SK-N-SH treated with all-trans-retinoic acid at 6 μM for 48 hours (cell line): ENCODE results near the gene UBR3.

ENCODE experiments used
- CSDC2 ChIP-seq: fragments of 250-450 bp; sonication (Bioruptor Pico); IDR thresholded peaks from 2 replicates; pipeline ENCODE4 v1.5.0; 2020; ENCODE audit warnings: mild to moderate bottlenecking, moderate library complexity
- GLIS3 ChIP-seq: fragments of 250-450 bp; sonication (Bioruptor Pico); IDR thresholded peaks from 2 replicates; pipeline ENCODE4 v1.5.0; 2020; ENCODE audit warnings: mild to moderate bottlenecking, moderate library complexity
- ISL1 ChIP-seq: fragments of 250-450 bp; sonication (Bioruptor Pico); IDR thresholded peaks from 2 replicates; pipeline ENCODE4 v2.1.2; 2022; ENCODE audit warnings: mild to moderate bottlenecking, moderate library complexity
- TCF4 ChIP-seq: fragments of 250-450 bp; sonication (Bioruptor Pico); IDR thresholded peaks from 2 replicates; pipeline ENCODE4 v1.8.0; 2021; ENCODE audit warnings: mild to moderate bottlenecking, moderate library complexity, borderline replicate concordance
- TOX ChIP-seq: fragments of 250-450 bp; sonication (Bioruptor Pico); IDR thresholded peaks from 2 replicates; pipeline ENCODE4 v1.8.0; 2021; ENCODE audit warnings: mild to moderate bottlenecking, moderate library complexity, borderline replicate concordance
- ZC3H10 ChIP-seq: fragments of 250-450 bp; sonication (Bioruptor Pico); IDR thresholded peaks from 2 replicates; pipeline ENCODE4 v1.5.1; 2021; ENCODE audit warnings: mild to moderate bottlenecking, moderate library complexity
- ZNF565 ChIP-seq: fragments of 450-650 bp; formaldehyde crosslinking; conservative IDR thresholded peaks from 2 replicates; pipeline ENCODE4 v1.5.0; 2020; ENCODE audit warnings: low read depth, mild to moderate bottlenecking, moderate library complexity
- TF ChIP-seq, protein P1 (sequence below): fragments of 250-450 bp; sonication (Bioruptor Pico); IDR thresholded peaks from 2 replicates; pipeline ENCODE4 v1.8.0; 2020; ENCODE audit warnings: mild to moderate bottlenecking, moderate library complexity, borderline replicate concordance
- TF ChIP-seq, protein P2 (sequence below): fragments of 250-450 bp; sonication (Bioruptor Pico); IDR thresholded peaks from 2 replicates; pipeline ENCODE4 v1.5.1; 2020; ENCODE audit warnings: low read depth, mild to moderate bottlenecking, moderate library complexity

- no peak for TF ChIP-seq ZC3H10 (CRISPR knock-in tag)
- TF ChIP-seq CSDC2 (CRISPR knock-in tag): no peak
- no peak for TF ChIP-seq GLIS3 (CRISPR knock-in tag)
- TF ChIP-seq ZNF565 (CRISPR knock-in tag): no peak
- TF ChIP-seq, protein P1, sequence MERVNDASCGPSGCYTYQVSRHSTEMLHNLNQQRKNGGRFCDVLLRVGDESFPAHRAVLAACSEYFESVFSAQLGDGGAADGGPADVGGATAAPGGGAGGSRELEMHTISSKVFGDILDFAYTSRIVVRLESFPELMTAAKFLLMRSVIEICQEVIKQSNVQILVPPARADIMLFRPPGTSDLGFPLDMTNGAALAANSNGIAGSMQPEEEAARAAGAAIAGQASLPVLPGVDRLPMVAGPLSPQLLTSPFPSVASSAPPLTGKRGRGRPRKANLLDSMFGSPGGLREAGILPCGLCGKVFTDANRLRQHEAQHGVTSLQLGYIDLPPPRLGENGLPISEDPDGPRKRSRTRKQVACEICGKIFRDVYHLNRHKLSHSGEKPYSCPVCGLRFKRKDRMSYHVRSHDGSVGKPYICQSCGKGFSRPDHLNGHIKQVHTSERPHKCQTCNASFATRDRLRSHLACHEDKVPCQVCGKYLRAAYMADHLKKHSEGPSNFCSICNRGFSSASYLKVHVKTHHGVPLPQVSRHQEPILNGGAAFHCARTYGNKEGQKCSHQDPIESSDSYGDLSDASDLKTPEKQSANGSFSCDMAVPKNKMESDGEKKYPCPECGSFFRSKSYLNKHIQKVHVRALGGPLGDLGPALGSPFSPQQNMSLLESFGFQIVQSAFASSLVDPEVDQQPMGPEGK (CRISPR knock-in tag): no peak
- no peak for TF ChIP-seq TOX
- TF ChIP-seq TCF4: no peak
- no peak for TF ChIP-seq ISL1 (CRISPR knock-in tag)
- TF ChIP-seq, protein P2, sequence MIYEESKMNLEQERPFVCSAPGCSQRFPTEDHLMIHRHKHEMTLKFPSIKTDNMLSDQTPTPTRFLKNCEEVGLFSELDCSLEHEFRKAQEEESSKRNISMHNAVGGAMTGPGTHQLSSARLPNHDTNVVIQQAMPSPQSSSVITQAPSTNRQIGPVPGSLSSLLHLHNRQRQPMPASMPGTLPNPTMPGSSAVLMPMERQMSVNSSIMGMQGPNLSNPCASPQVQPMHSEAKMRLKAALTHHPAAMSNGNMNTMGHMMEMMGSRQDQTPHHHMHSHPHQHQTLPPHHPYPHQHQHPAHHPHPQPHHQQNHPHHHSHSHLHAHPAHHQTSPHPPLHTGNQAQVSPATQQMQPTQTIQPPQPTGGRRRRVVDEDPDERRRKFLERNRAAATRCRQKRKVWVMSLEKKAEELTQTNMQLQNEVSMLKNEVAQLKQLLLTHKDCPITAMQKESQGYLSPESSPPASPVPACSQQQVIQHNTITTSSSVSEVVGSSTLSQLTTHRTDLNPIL (CRISPR knock-in tag): no peak
Observed at GRCh38 chr2:170047331-170048065, 220.2 kb downstream of the UBR3 start.
